HG03558 (cell line): ENCODE results near the gene TPPP2.
"Not testable (repeated sequence)": the region's sequence is repeated elsewhere in the genome, so short reads cannot be mapped to it uniquely, and the experiment has no call there.

Experiments
- ATAC-seq: cut with Tn5 transposase; IDR thresholded peaks from one replicate; pipeline ENCODE4 v1.9.1; 2021; ENCODE audit warnings: moderate number of reproducible peaks; ENCODE audit not compliant: unreplicated experiment; ENCODE audit errors: extremely low read depth

The TPPP2 gene

DNA sequence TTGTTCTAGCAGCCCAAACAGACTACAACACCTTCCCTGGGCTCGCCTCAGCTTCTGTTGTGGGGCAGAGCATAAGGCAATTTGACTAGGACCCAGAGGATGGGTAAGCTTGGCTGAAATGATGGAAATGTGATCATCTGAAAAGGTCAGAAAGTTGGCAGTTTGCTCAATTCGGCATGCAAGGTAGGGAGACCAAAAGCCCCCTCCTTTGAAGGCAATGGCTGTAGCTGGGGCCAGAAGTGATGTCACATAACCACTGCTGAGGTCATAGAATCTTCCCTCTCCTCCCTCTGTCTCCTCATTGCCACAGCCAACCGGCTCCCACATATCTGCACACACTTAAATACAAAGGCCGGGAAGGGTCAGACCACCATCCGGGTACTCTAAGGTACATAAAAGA lies at the start of gene TPPP2:
Gene TPPP2 (plus strand): TSS at position 301 of the 400 bp plus-strand sequence. CDS start 365 bp downstream, outside the sequence.
- no peak for ATAC-seq

DNA sequence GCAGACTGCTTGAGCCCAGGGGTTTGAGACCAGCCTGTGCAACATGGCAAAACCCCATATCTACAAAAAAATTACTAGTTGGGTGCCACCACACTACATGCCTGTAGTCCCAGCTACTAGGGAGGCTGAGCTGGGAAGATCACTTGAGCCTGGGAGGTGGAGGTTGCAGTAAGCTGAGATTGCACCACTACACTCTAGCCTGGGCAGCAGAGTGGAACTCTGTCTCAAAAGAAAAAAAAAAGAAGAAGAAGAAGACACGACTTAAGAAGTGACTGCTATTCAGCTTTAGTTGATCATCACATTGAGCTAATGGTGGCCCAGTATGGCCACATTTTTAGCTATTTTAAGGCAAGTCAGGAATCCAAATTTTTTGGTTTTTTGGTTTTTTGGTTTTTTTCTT lies 49.1 kb upstream of the TPPP2 start:
- no peak for ATAC-seq

DNA sequence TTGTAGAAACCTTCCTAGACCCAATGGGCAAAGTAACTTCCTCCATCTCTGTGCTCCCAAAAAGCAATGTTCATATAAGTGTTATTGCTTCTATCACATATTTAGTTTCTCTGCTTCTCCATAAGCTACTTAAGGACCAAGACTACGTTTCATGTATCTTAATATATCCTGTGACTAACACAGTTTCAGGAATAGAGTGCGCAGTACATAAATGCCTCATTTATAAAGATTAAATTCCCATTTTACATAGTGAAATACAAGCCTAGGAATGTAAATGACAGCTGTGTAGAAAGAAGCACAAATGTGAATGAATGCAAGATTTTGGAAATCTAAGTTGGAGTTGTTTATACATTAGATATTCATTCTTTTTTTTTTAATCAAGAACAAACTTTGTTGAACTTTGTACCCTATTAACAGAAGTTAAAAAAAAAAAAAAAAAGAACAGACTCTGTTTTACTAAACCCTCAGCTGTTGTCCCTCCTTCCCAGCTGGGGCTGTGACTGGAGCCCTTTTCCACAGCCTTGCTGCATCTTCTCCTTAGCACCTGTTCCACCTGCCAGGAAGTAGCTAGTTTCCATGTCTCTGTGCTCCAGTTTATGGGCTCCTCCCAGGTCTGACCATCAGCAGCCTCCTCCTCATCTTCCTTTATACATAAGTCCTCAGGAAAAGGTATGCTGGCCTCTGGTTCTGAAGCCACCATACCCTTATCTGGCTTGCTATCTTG lies 47.2 kb upstream of the TPPP2 start:
- ATAC-seq = no peak

DNA sequence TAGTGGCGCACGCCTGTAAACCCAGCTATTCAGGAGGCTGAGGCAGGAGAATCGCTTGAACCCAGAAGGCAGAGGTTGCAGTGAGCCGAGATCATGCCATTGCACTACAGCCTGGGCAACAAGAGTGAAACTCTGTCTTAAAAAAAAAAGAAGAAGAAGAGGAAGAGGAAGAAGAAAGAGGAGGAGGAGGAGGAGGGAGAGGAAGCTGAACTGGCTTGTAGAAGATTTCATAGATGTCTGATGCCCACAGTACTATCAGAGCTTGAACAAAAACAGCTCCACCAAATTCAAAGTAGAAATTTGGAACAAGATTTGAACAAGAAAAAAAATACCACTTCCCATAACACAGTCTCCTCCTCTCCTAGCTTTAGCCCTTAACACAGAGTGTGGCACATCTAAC lies 44.4 kb upstream of the TPPP2 start:
- ATAC-seq = not testable (repeated sequence)

DNA sequence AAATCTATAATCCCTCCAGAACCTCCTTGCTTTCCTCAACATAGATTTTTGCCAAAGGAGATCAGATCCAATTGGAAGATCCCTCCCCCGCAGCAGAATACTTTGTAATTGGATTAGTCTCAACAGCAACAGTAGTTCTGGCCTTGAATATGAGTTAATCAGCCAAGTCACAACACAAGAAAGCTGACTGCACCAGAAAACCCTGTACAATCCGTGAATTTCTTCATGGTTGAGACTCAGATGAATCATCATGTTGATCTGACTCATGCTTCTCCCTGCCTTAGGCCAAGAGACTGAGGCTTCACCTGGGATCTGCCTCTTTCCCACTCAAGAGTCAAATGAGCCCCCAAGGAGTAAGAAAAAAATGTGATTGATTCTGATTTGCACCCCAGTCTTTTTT lies 43.2 kb upstream of the TPPP2 start:
- ATAC-seq = no peak

DNA sequence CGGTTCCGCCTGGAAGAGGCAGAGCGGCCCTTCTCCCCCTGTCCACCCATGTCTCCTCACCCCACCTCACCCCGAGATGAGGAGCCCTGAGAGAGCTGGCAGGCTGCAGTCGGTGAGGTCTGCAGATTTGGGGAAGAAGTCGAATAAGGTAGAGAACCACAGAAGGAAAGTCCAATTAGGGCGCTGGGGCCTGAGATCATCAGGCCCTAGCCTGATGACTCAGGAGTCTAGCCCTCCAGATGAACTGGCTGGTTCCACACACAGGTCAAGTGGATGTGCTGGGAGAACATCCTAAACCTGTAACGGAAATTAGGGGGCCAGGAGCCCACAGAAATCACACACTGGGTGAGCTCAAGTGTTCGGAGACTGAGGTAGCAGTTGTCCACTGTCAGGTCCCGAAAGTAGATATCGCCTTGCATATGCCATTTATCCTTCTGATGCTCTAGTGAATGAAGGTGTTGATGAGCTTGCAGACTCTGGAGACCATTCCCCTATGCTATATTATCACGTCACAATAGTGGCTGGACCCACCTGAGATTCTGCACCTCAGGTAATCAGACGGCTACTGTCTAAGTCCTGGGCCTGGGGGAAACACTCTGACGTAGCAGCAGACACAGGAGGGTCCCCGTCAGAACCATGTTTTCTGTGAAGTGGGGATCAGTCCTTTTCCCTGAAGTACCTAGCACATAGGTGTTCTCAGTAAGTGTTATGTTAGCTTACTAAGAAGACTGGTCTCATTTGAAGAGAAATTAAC lies 41.1 kb upstream of the TPPP2 start:
- no peak for ATAC-seq

DNA sequence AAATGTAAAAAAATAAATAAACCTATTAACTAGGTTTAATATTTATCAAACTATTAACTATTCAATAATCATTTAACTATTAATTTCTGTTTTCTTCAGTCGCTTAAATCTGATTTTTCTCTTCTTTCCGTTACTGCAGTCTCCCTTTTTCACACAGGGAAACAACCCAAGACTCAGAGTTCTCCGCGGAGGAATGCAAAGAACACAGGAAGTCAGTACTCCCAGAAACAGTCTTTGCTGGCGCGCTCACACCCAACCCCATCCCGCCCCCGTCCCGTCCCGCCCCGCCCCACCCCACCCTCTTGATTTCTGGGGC lies 40.6 kb upstream of the TPPP2 start:
- no peak for ATAC-seq

DNA sequence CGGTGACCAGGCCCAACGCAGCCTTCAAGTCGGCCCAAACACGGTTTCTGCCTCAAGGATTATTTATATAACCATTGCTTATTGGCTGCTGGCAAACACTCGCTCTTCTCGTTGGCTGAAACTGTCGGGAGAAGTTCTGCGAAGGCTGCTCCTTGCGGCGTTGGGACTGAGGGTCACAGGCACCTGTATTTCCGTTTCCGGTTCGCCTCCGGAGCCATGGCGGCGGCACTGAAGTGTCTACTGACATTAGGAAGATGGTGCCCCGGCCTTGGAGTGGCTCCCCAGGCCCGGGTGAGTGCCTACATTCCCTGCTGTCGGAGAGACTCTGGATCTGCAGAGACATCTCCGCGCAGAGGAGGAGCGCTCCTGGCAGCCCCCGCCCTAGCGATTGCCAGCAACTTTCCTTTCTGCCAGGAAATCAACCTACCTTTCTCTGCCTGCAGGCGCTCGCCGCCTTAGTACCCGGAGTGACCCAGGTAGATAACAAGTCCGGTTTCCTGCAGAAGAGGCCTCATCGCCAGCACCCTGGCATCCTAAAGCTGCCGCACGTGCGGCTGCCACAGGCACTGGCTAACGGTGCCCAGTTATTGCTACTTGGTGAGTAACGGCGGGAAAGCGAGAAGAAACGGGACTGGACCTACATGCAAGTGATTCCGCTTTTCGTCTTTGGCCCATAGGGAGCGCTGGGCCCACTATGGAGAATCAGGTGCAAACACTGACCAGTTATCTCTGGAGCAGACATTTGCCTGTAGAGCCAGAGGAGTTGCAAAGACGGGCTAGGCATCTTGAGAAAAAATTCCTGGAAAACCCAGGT lies 40.0 kb upstream of the TPPP2 start, which contains the start of gene METTL17:
Gene METTL17 (plus strand): TSS at position 194 of the 814 bp plus-strand sequence. CDS start 23 bp downstream, at position 217.
- ATAC-seq = peak; percentile 93

DNA sequence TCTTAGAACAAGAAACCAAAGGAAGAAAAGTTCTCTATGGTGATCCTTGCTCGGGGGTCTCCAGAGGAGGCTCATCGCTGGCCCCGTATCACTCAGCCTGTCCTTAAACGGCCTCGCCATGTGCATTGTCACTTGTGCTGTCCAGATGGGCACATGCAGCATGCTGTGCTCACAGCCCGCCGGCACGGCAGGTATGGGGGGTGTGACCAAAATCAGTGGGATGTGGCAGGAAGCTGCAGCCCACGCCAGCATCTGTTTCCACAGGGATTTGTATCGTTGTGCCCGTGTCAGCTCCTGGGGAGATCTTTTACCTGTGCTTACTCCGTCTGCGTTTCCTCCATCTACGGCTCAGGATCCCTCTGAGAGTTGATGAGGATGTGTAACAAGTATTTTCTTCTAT lies 33.5 kb upstream of the TPPP2 start:
- ATAC-seq = no peak

DNA sequence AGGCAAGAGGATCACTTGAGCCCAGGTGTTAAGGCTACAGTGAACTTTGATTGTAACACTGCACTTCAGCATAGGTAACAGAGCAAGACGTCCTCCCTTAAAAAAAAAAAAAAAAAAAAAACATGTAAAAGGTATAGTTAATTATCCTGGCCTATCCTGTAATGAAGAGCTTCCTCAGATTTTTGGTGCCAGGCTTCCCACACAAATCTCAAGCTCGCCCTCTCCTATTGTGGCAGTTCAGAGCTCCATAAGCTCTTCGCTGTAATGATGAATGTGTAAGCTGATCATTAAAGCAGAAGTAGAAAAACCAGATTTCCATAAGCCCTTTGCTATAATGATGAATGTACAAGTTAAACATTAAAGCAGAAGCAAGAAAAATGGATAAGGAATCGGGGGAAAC lies 32.9 kb upstream of the TPPP2 start:
- no peak for ATAC-seq

DNA sequence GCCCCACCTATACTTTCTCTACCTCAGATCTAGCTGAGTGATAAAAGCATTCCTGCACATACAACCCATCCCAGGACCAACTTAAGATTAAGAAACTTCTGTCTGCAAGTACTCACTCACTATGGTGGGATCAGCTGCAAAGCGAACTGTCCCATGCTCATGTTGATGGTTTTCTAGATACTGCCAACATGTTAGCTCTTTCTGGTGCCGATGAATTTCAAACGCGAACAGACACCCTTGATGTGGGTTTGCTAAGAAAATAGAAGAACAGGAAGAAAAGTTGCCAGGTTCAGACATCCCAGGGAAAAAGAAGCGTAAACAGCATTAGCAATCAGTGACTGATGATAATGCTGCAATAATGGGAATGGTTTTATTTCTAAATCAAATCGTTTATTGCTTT lies 32.5 kb upstream of the TPPP2 start:
- no peak for ATAC-seq

DNA sequence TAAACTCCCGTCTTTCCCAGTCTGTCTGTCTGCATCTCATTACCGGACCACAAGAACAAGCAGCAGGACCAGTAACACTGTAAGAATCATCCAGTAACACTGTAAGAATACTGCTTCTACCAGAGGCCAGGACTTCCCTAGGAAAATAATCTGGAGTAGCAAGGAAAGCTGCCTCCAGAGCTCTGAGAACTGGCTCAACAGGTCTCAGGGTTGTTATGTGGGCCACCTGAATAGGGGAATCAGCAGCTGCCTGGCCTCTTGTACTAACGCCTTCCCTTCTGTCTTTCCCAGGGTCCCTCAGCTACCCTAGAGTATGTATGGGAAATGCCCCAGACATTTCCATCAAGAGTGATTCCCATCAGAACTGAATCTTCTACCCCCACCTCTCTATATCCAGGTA lies 31.9 kb upstream of the TPPP2 start:
- ATAC-seq = no peak

DNA sequence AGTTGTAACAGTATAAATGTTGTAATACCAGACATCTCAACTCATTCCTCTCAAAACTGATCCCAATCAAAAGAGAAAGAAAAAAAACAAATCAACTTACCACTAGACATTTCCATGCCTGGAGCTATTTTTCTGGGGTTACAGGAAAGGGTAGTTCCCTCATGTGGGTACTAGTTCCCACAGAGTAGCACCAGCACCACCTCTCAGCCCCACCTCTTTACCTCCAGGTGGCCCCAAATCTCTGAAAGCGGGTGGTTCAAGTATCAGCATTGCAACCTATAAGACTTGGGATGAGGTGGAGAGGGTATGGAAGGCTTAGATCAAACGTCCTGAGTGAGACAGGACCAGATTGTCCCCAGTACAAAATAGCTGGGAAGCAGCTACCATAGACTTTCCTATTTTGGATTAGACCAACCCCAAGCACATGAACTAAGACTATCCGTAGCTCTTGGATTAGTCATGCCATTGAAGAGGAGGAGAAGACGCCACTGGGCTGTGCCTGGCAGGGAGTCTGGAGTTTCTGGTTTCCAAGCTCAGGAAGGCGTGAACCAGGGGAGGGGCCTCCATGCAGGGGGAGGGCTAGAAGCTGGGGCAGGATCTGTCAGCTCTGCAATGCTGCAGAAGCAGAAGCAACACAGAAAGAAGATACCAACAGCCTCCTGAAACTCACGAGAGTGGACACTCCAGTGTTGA lies 31.2 kb upstream of the TPPP2 start, which contains the start of gene SLC39A2:
Gene SLC39A2 (plus strand): TSS at position 620 of the 693 bp plus-strand sequence. CDS start 154 bp downstream, outside the sequence.
- ATAC-seq = no peak

DNA sequence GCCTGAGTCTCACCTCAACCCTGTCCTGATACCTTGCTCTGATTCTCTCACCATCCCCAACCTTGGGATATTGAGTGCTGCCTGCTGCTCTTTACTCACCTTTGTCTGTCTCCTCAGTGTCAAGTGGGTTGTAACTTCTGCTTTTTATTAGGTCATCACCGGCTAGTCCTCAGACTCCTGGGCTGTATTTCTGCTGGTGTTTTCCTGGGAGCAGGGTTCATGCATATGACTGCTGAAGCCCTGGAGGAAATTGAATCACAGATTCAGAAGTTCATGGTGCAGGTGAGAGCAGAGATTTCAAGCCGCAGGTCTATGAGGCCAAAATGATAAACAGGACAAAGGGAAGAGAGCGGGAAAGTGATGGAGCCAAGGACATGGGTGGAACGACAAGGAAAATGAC lies 30.4 kb upstream of the TPPP2 start:
- no peak for ATAC-seq

DNA sequence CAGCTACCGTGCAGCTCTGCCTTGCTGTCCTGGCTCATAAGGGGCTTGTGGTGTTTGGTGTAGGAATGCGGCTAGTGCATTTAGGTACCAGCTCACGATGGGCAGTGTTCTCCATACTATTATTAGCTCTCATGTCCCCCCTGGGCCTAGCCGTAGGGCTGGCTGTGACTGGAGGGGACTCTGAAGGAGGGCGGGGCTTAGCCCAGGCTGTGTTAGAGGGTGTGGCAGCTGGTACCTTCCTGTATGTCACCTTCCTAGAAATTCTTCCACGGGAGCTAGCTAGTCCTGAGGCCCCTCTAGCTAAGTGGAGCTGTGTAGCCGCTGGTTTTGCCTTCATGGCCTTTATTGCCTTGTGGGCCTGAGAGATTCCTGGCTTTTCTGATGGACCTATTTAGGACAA lies 28.8 kb upstream of the TPPP2 start:
- ATAC-seq = no peak

DNA sequence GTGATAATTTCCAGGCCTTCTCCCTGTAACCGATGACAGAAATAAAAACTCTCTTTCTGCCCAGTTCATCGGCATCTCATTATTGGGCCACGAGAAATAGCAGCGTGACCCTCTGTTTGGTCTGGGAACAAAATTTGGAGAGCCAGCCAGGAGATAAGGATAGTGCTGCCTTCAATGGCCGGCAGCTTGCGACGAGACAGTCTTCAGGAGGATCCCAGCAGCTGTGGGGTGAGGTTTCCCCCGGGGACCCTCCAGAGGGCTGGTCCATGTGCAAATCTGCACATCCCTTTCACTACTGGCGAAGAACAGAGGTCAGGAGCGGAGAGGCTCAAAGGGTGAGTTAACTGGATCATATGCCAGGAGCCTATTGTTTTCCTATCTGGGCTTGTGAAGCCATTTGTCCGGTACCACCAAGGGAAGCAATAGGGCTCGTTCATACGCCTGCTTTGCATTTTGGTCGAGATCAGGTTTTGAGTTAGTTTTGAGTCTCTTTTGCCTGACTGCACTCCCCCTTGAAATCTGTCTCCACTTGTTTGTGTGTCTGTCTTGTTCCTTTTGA lies 26.1 kb upstream of the TPPP2 start:
- no peak for ATAC-seq

DNA sequence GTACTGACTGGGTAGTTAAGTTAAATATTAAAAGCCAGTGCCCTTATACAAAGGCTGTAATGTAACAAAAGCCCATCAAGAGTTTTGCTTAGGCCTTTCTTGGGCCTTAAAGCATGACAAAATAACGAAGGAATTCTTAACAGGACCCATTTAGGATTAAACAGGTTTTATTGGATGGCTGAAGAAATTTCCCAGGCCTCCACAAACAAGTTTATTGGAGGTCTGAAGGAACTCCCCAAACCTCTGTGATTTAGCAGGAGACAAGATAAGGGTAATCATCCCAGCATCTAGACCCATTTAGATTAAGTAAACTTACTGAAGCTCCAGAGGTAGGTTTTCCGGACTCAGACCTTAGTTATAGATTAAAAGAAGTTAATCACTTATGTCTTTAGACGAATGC lies 20.3 kb upstream of the TPPP2 start:
- not testable (repeated sequence) for ATAC-seq

DNA sequence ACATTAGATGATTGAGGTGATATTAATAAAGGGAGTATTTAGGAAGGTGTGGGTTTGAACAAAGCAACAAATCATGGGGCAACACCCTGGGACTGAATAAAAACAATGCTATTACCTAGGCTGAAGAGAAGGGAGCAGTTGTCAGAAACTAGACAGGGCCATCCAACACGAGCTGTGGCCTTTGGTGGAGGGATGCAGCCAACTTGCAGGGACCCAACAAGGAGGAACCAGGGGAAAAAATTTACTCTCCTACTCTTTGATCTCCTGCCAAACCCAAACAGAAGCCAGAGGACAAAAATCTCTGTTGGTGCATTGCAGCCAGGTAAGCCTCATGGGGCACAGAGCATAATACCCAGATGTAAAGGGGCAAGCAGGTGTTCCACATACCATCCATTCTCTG lies 18.9 kb upstream of the TPPP2 start:
- ATAC-seq = no peak

DNA sequence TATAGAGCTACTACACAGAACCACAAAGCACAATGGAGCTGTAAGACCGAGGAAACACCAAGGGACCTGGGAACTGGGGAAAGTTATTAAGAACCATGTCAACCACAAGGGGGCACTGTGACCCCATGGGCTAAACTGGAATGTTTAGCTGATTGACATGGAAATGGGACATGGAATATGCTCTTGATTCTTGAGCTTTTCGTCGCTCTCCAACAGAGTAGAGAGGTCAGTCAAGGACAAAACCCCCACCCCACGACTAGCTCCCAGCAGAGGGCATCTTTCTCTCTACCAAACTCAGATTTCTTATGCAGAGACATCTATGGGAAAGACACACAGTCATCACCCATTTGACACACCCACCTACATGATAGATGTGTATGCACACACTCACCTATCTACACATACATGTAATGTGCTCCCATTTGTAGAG lies 15.2 kb upstream of the TPPP2 start:
- ATAC-seq = no peak

DNA sequence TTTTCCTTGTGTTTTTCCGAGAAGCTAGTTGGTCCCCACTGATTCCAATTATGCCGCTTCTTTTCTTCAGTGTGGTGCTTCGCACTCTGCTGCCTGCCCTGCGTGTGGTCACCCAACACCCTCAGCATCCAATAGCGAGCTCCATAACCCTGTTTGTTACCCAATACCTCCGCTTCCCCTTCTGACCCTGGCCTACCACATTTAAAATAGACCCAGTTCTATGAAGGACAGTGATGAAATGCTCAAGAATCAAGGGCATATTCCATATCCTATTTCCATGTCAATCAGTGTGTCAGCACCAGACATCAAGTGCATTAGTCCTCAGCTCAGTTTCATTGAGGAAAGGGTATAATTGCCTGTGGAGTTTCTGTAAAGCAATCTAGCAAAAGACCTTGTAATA lies 14.7 kb upstream of the TPPP2 start:
- ATAC-seq = no peak
